Mesothelial cell of epicardium (in vitro differentiated cells): ENCODE data around the gene SNX8. TPM values are rescaled to one million over a fixed set of nuclear protein-coding genes. Genes with fewer than 3 reads are reported as not detected.

Source experiments
- DNase-seq, 2 experiments: peaks; one replicate each; pipeline ENCODE4 v3.0.0; 2021; ENCODE audit warnings: low spot score in 2 of 2; ENCODE audit not compliant: unreplicated experiment in 2 of 2
- H3K27ac Mint-ChIP-seq: 2 replicates; pipeline ENCODE4 v1.8.0; 2021; ENCODE audit warnings: mixed read lengths
- H3K27me3 Mint-ChIP-seq: 2 replicates; pipeline ENCODE4 v1.8.0; 2021; ENCODE audit warnings: low read depth, mixed read lengths
- H3K36me3 Mint-ChIP-seq: 2 replicates; pipeline ENCODE4 v1.8.0; 2021; ENCODE audit warnings: mixed read lengths
- H3K4me1 Mint-ChIP-seq: 2 replicates; pipeline ENCODE4 v1.8.0; 2021; ENCODE audit warnings: mixed read lengths
- H3K4me3 Mint-ChIP-seq: 2 replicates; pipeline ENCODE4 v1.8.0; 2021; ENCODE audit warnings: mild to moderate bottlenecking, moderate library complexity, mixed read lengths
- H3K9me3 Mint-ChIP-seq: 2 replicates; pipeline ENCODE4 v1.8.0; 2021; ENCODE audit warnings: mixed read lengths
- total RNA-seq: library from RNA; stranded (reverse); gene quantifications from 3 replicates; pipeline ENCODE4 v1.2.1, GENCODE V29; 2021
- TF ChIP-seq, protein P1 (sequence below): fragments of 200-600 bp; sonication (generic); IDR thresholded peaks from one replicate; pipeline ENCODE4 v1.5.0; 2021; ENCODE audit warnings: antibody characterized with exemption; ENCODE audit not compliant: unreplicated experiment

SNX8 gene
- total RNA-seq, 1 donor from 2014 or later, result 41.2 TPM

- Mint-ChIP-seq H3K27me3 (no peaks in the 10 kb centered on the region), H3K4me3 (no peak overlapping the region), H3K27ac (peak overlapping the region; percentile 0), H3K36me3 (peaks cover 6% of the 10 kb centered on the region), H3K9me3 (no peaks in the 10 kb centered on the region), H3K4me1 (no peaks in the 10 kb centered on the region)
- DNase-seq, result no peak
- TF ChIP-seq, protein P1, sequence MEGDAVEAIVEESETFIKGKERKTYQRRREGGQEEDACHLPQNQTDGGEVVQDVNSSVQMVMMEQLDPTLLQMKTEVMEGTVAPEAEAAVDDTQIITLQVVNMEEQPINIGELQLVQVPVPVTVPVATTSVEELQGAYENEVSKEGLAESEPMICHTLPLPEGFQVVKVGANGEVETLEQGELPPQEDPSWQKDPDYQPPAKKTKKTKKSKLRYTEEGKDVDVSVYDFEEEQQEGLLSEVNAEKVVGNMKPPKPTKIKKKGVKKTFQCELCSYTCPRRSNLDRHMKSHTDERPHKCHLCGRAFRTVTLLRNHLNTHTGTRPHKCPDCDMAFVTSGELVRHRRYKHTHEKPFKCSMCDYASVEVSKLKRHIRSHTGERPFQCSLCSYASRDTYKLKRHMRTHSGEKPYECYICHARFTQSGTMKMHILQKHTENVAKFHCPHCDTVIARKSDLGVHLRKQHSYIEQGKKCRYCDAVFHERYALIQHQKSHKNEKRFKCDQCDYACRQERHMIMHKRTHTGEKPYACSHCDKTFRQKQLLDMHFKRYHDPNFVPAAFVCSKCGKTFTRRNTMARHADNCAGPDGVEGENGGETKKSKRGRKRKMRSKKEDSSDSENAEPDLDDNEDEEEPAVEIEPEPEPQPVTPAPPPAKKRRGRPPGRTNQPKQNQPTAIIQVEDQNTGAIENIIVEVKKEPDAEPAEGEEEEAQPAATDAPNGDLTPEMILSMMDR, result no peak
Measured at GRCh38 chr7:2289111-2289586, 25.1 kb downstream of the SNX8 start.

DNA sequence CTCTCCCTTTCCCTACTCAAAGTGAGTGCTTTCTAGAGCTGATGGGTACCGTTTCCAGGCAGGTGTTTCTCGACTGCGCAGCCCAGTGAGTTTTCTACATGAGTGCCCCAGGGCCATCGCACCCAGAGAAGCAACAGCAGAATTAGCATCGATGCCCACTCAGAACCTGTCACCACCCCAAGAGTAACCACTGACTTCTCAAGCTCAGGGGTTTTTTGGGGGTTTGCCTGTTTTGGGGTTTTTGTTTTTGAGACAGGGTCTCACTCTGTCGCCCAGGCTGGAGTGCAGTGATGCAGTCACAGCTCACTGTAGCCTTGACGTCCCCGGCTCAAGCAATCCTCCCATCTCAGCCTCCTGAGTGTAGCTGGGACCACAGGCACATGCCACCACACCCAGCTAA lies 25.7 kb downstream of the SNX8 start:
- TF ChIP-seq, protein P1, result no peak
- Mint-ChIP-seq H3K4me1 (no peaks in the 10 kb centered on the region), H3K27ac (no peak overlapping the region), H3K4me3 (no peak overlapping the region), H3K36me3 (peaks cover 6% of the 10 kb centered on the region), H3K27me3 (no peaks in the 10 kb centered on the region), H3K9me3 (no peaks in the 10 kb centered on the region)
- DNase-seq, result no peak

- Mint-ChIP-seq H3K4me1 (no peaks in the 10 kb centered on the region), H3K36me3 (peaks cover 6% of the 10 kb centered on the region), H3K27me3 (no peaks in the 10 kb centered on the region), H3K27ac (no peak overlapping the region), H3K4me3 (no peak overlapping the region), H3K9me3 (no peaks in the 10 kb centered on the region)
- TF ChIP-seq, protein P1, result no peak
- no peak for DNase-seq
Measured at GRCh38 chr7:2287745-2288144, 26.5 kb downstream of the SNX8 start.

DNA sequence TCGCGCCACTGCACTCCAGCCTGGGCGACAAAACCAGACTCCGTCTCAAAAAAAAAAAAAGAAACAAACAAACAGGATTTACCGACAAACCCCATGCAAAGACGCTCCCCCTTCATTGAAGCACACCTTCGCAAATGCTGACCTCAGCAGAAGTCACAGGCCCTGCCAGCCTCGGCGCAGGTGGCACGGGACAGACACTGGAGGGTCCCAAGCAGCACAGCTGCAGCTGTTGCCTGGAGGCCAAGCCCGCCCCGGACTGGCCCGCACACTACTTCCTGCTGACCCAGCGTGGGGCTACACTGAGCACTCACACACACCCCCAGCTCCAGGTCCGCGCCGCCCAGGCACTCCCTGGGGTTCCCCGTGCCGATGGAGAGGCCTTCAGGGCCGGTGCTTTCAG lies 31.2 kb downstream of the SNX8 start:
- Mint-ChIP-seq H3K9me3 (no peaks in the 10 kb centered on the region), H3K27ac (peak overlapping the region; percentile 34), H3K4me1 (peaks cover 27% of the 10 kb centered on the region), H3K4me3 (no peak overlapping the region), H3K36me3 (peaks cover under 1% of the 10 kb centered on the region), H3K27me3 (no peaks in the 10 kb centered on the region)
- no peak for DNase-seq
- TF ChIP-seq, protein P1, result no peak

DNA sequence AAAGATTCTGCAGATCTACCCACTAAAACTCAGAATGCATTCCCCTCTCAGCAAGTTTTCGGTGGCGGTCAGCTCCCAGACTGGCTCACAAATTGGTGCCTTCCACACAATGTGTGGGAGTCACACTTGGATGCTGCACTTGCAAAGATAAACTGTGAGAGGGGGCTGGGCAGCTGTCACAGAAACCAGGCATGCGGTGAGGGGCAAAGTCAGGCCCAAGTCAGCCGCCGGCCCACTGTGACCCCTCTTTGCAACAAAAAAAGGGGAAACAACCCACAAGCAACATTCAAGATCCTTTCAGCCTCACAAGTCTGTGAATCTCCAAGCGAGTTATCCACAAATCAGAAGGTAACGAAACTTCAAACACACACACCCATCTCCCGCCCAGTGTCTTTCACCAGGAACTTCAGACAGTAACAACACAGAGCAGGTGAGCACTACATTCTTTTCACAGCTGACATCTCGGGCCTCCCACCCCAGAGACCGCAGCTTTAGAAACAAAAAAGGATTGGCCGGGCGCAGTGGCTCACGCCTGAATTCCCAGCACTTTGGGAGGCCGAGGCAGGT lies 32.0 kb downstream of the SNX8 start:
- peak overlapping the region; percentile 76 for H3K27ac Mint-ChIP-seq
- H3K27me3 Mint-ChIP-seq, result no peaks in the 10 kb centered on the region
- no peak overlapping the region for H3K4me3 Mint-ChIP-seq
- peaks cover 5% of the 10 kb centered on the region for H3K36me3 Mint-ChIP-seq
- DNase-seq, result no peak
- H3K4me1 Mint-ChIP-seq, result peaks cover 27% of the 10 kb centered on the region
- no peaks in the 10 kb centered on the region for H3K9me3 Mint-ChIP-seq
- TF ChIP-seq, protein P1, result no peak
